Measurements from ENCODE around the gene MEGF6.

Gene MEGF6

GRCh38 chr1:3633344-3634058 lies 22.2 kb upstream of the MEGF6 start:
- no peak for DNase-seq (ENCODE audit: low read depth, low spot score)
- Histone ChIP-seq H3K36me3 (ENCODE audit: insufficient read depth, low read length) (peaks cover 23% of the 10 kb centered on the region; the same call in 1 of the 2 replicates), H3K9me3 (ENCODE audit: low read depth, low read length) (no peaks in the 10 kb centered on the region), H3K9ac (ENCODE audit: insufficient read length) (no peak overlapping the region), H3K27ac (no peak overlapping the region), H3K4me3 (no peak overlapping the region)
- TF ChIP-seq EZH2 (IDR thresholded peaks at IDR 0.05) (no peak), POLR2AphosphoS5 (IDR thresholded peaks at IDR 0.05; ENCODE audit: borderline replicate concordance, low read depth, low read length) (no peak), FOXP2 (optimal IDR thresholded peaks at IDR 0.05; ENCODE audit: control extremely low read depth, extremely low read length, insufficient read depth) (no peak)

- Histone ChIP-seq H3K9ac (ENCODE audit: insufficient read length) (no peak overlapping the region), H3K36me3 (ENCODE audit: insufficient read depth, low read length) (peaks cover 16% of the 10 kb centered on the region; the same call in 1 of the 2 replicates), H3K9me3 (ENCODE audit: low read depth, low read length) (no peaks in the 10 kb centered on the region), H3K4me3 (no peak overlapping the region), H3K27ac (no peak overlapping the region)
- TF ChIP-seq FOXP2 (optimal IDR thresholded peaks at IDR 0.05; ENCODE audit: control extremely low read depth, extremely low read length, insufficient read depth) (no peak), EZH2 (IDR thresholded peaks at IDR 0.05) (no peak), POLR2AphosphoS5 (IDR thresholded peaks at IDR 0.05; ENCODE audit: borderline replicate concordance, low read depth, low read length) (no peak)
- DNase-seq (ENCODE audit: low read depth, low spot score) = no peak
Observed at GRCh38 chr1:3632716-3633343, 21.5 kb upstream of the MEGF6 start.

- peaks cover 15% of the 10 kb centered on the region; the same call in 1 of the 2 replicates for H3K36me3 ChIP-seq (ENCODE audit: insufficient read depth, low read length)
- DNase-seq (ENCODE audit: low read depth, low spot score) = no peak
Observed at GRCh38 chr1:3632298-3632697, 21.0 kb upstream of the MEGF6 start.

GRCh38 chr1:3631320-3632260 lies 20.3 kb upstream of the MEGF6 start:
- DNase-seq (ENCODE audit: low read depth, low spot score) = no peak
- no peak for TF ChIP-seq POLR2AphosphoS5 (IDR thresholded peaks at IDR 0.05; ENCODE audit: borderline replicate concordance, low read depth, low read length)
- Histone ChIP-seq H3K9me3 (ENCODE audit: low read depth, low read length) (no peaks in the 10 kb centered on the region), H3K27ac (no peak overlapping the region), H3K36me3 (ENCODE audit: insufficient read depth, low read length) (peaks cover 9% of the 10 kb centered on the region; the same call in 1 of the 2 replicates), H3K9ac (ENCODE audit: insufficient read length) (no peak overlapping the region), H3K4me3 (no peak overlapping the region)

More at GRCh38 chr1:3632298-3632697, 21.0 kb upstream of the MEGF6 start:
- Histone ChIP-seq H3K4me3 (no peak overlapping the region), H3K9ac (ENCODE audit: insufficient read length) (no peak overlapping the region), H3K27ac (no peak overlapping the region), H3K9me3 (ENCODE audit: low read depth, low read length) (no peaks in the 10 kb centered on the region)
- no peak for TF ChIP-seq FOXP2 (optimal IDR thresholded peaks at IDR 0.05; ENCODE audit: control extremely low read depth, extremely low read length, insufficient read depth)
- TF ChIP-seq EZH2 (IDR thresholded peaks at IDR 0.05) = no peak
- TF ChIP-seq POLR2AphosphoS5 (IDR thresholded peaks at IDR 0.05; ENCODE audit: borderline replicate concordance, low read depth, low read length) = no peak

- Histone ChIP-seq H3K36me3 (ENCODE audit: insufficient read depth, low read length) (peaks cover 7% of the 10 kb centered on the region; the same call in 1 of the 2 replicates), H3K4me3 (no peak overlapping the region), H3K9me3 (ENCODE audit: low read depth, low read length) (no peaks in the 10 kb centered on the region), H3K27ac (no peak overlapping the region), H3K9ac (ENCODE audit: insufficient read length) (no peak overlapping the region)
- no peak for TF ChIP-seq FOXP2 (optimal IDR thresholded peaks at IDR 0.05; ENCODE audit: control extremely low read depth, extremely low read length, insufficient read depth)
- no peak for TF ChIP-seq EZH2 (IDR thresholded peaks at IDR 0.05)
- TF ChIP-seq POLR2AphosphoS5 (IDR thresholded peaks at IDR 0.05; ENCODE audit: borderline replicate concordance, low read depth, low read length) = no peak
- DNase-seq (ENCODE audit: low read depth, low spot score) = no peak
Observed at GRCh38 chr1:3630914-3631313, 19.6 kb upstream of the MEGF6 start.

GRCh38 chr1:3630161-3630611 lies 18.9 kb upstream of the MEGF6 start:
- H3K27ac ChIP-seq = no peak overlapping the region
- no peak for DNase-seq (ENCODE audit: low read depth, low spot score)
- no peaks in the 10 kb centered on the region for H3K9me3 ChIP-seq (ENCODE audit: low read depth, low read length)
- H3K9ac ChIP-seq (ENCODE audit: insufficient read length) = no peak overlapping the region
- TF ChIP-seq POLR2AphosphoS5 (IDR thresholded peaks at IDR 0.05; ENCODE audit: borderline replicate concordance, low read depth, low read length) = no peak
- no peak overlapping the region for H3K4me3 ChIP-seq
- H3K36me3 ChIP-seq (ENCODE audit: insufficient read depth, low read length) = peaks cover 5% of the 10 kb centered on the region; the same call in 1 of the 2 replicates

- DNase-seq (ENCODE audit: low read depth, low spot score) = no peak
- Histone ChIP-seq H3K9ac (ENCODE audit: insufficient read length) (no peak overlapping the region), H3K27ac (no peak overlapping the region), H3K9me3 (ENCODE audit: low read depth, low read length) (no peaks in the 10 kb centered on the region), H3K36me3 (ENCODE audit: insufficient read depth, low read length) (peaks cover under 1% of the 10 kb centered on the region; the same call in 1 of the 2 replicates), H3K4me3 (no peak overlapping the region)
- TF ChIP-seq POLR2AphosphoS5 (IDR thresholded peaks at IDR 0.05; ENCODE audit: borderline replicate concordance, low read depth, low read length) (no peak), FOXP2 (optimal IDR thresholded peaks at IDR 0.05; ENCODE audit: control extremely low read depth, extremely low read length, insufficient read depth) (no peak), EZH2 (IDR thresholded peaks at IDR 0.05) (no peak)
Observed at GRCh38 chr1:3629561-3630160, 18.4 kb upstream of the MEGF6 start.
